Colonic mucosa (tissue), 4 donors: ENCODE data around the gene GUCY1B1. TPM values are rescaled to one million over a fixed set of nuclear protein-coding genes. Genes with fewer than 3 reads are reported as not detected.

Source experiments
- DNase-seq: peaks from one replicate; pipeline ENCODE4 v3.0.0-alpha.2; 2020
- H3K27ac ChIP-seq: fragments of 200-600 bp; one replicate; pipeline ENCODE4 v1.8.0; 2021
- H3K27me3 ChIP-seq: fragments of 200-600 bp; one replicate; pipeline ENCODE4 v1.8.0; 2021
- H3K36me3 ChIP-seq: fragments of 200-600 bp; one replicate; pipeline ENCODE4 v1.8.0; 2021
- H3K4me1 ChIP-seq: fragments of 200-600 bp; one replicate; pipeline ENCODE4 v1.8.0; 2021; ENCODE audit warnings: mild to moderate bottlenecking
- H3K4me3 ChIP-seq: fragments of 200-600 bp; one replicate; pipeline ENCODE4 v1.8.0; 2021
- H3K9ac ChIP-seq, 2 donors: one replicate each; pipeline ENCODE4 v1.7.0; 2013; ENCODE audit warnings: control low read depth in 2 of 2, low read depth in 2 of 2, low read length in 2 of 2
- H3K9me3 ChIP-seq: fragments of 200-600 bp; one replicate; pipeline ENCODE4 v1.8.0; 2021
- CTCF ChIP-seq: fragments of 200-600 bp; IDR thresholded peaks from one replicate; pipeline ENCODE4 v1.8.0; 2022; ENCODE audit warnings: antibody characterized with exemption, mild to moderate bottlenecking
- intact Hi-C: fragments of 100-400 bp; cut with DNase I; formaldehyde crosslinking; loops from one replicate; pipeline ENCODE4 v1.14.1; 2022
- total RNA-seq, 2 donors: library from RNA; stranded (reverse); fragmentation: NEBNext Ultra II Directional in 1 of 2; extraction: Animal tissue kit (Norgen Biotek cat#: 25700) in 1 of 2; gene quantifications; one replicate each; pipeline ENCODE4 v1.2.1, GENCODE V29; 2021
- donor health status: healthy.
- donor health status: DM: no; HTN: no; CAD: no.
- donor health status: DM: no; HTN: no; CAD: no.

The GUCY1B1 gene
- total RNA-seq, 2 donors from 2014 or later, result 1.2 to 5.8 TPM

- no peak overlapping the region for H3K4me3 ChIP-seq
- no peak overlapping the region for H3K27ac ChIP-seq
- no peaks in the 10 kb centered on the region for H3K4me1 ChIP-seq
- intact Hi-C loops, result no loop called here
- peaks cover 16% of the 10 kb centered on the region for H3K27me3 ChIP-seq
- no peak for DNase-seq
- no peak for TF ChIP-seq CTCF
- H3K9ac ChIP-seq, result no peak overlapping the region
- no peaks in the 10 kb centered on the region for H3K9me3 ChIP-seq
- no peaks in the 10 kb centered on the region for H3K36me3 ChIP-seq
These were observed 2.2 kb downstream of the GUCY1B1 start for GRCh38 chr4:155761047-155761446.

GRCh38 chr4:155761916-155762315, 3.1 kb downstream of the GUCY1B1 start:
- H3K27ac ChIP-seq, result no peak overlapping the region
- intact Hi-C loops, result no loop called here
- H3K9me3 ChIP-seq, result no peaks in the 10 kb centered on the region
- no peaks in the 10 kb centered on the region for H3K4me1 ChIP-seq
- H3K27me3 ChIP-seq, result peaks cover 16% of the 10 kb centered on the region
- no peak for DNase-seq
- H3K36me3 ChIP-seq, result no peaks in the 10 kb centered on the region
- no peak overlapping the region for H3K9ac ChIP-seq
- TF ChIP-seq CTCF, result no peak
- H3K4me3 ChIP-seq, result no peak overlapping the region

- intact Hi-C loops, result no loop called here
- no peak for DNase-seq
- no peak overlapping the region for H3K4me3 ChIP-seq
- no peaks in the 10 kb centered on the region for H3K9me3 ChIP-seq
- no peak overlapping the region for H3K27ac ChIP-seq
- no peaks in the 10 kb centered on the region for H3K4me1 ChIP-seq
- peaks cover 16% of the 10 kb centered on the region for H3K27me3 ChIP-seq
- no peak for TF ChIP-seq CTCF
- no peak overlapping the region for H3K9ac ChIP-seq
- H3K36me3 ChIP-seq, result no peaks in the 10 kb centered on the region
These were observed 3.5 kb downstream of the GUCY1B1 start for GRCh38 chr4:155762334-155762733.

GRCh38 chr4:155763551-155763950, 4.7 kb downstream of the GUCY1B1 start:
- intact Hi-C loops, result no loop called here
- DNase-seq, result no peak
- no peaks in the 10 kb centered on the region for H3K36me3 ChIP-seq
- H3K27me3 ChIP-seq, result peaks cover 16% of the 10 kb centered on the region
- no peak overlapping the region for H3K4me3 ChIP-seq
- H3K9ac ChIP-seq, result no peak overlapping the region
- no peaks in the 10 kb centered on the region for H3K4me1 ChIP-seq
- no peak overlapping the region for H3K27ac ChIP-seq
- TF ChIP-seq CTCF, result no peak
- no peaks in the 10 kb centered on the region for H3K9me3 ChIP-seq

GRCh38 chr4:155765149-155765548, 6.3 kb downstream of the GUCY1B1 start:
- no peak for DNase-seq
- intact Hi-C loops, result no loop called here
- no peak for TF ChIP-seq CTCF
- no peaks in the 10 kb centered on the region for H3K4me1 ChIP-seq
- H3K27me3 ChIP-seq, result peaks cover 2% of the 10 kb centered on the region
- H3K4me3 ChIP-seq, result no peak overlapping the region
- H3K36me3 ChIP-seq, result no peaks in the 10 kb centered on the region
- H3K27ac ChIP-seq, result no peak overlapping the region
- H3K9me3 ChIP-seq, result no peaks in the 10 kb centered on the region
- H3K9ac ChIP-seq, result no peak overlapping the region

GRCh38 chr4:155766622-155767021, 7.8 kb downstream of the GUCY1B1 start:
- intact Hi-C loops, result no loop called here
- Histone ChIP-seq H3K27ac (no peak overlapping the region), H3K9me3 (no peaks in the 10 kb centered on the region), H3K9ac (no peak overlapping the region), H3K27me3 (no peaks in the 10 kb centered on the region), H3K4me3 (no peak overlapping the region), H3K4me1 (no peaks in the 10 kb centered on the region), H3K36me3 (no peaks in the 10 kb centered on the region)
- no peak for DNase-seq
- no peak for TF ChIP-seq CTCF
